H1 (cell line): ENCODE data around the gene RAPGEF1. TPM values are rescaled to one million over a fixed set of nuclear protein-coding genes. Genes with fewer than 3 reads are reported as not detected.

Experiments used
- CTCF ChIA-PET: fragments of 300-600 bp; sonication (Branson Sonifier 250); formaldehyde crosslinking; loops from one replicate; lab custom pipeline; 2021; ENCODE audit not compliant: partially characterized antibody; lab: Charles Lee
- POLR2A ChIA-PET: fragments of 300-600 bp; sonication (Branson Sonifier 250); formaldehyde crosslinking; loops from one replicate; lab custom pipeline; 2021; ENCODE audit warnings: inconsistent platforms; ENCODE audit not compliant: partially characterized antibody; lab: Charles Lee
- DNase-seq, 2 experiments: peaks; one replicate each; pipeline versions ENCODE4 v3.0.0 to v3.0.0-alpha.2; 2010 to 2022; ENCODE audit warnings: low spot score in 2 of 2, low read depth in 1 of 2, mixed read lengths in 1 of 2
- FAIRE-seq: peaks from 2 replicates; lab custom pipeline; 2011; peaks lifted over from hg19 to GRCh38; lab: Jason Lieb, UNC
- H2AFZ ChIP-seq: 2 replicates; pipeline ENCODE4 v1.8.1; 2012; ENCODE audit warnings: low read length, inconsistent platforms
- H2AK5ac ChIP-seq: 2 replicates; pipeline ENCODE4 v1.6.1; 2013; ENCODE audit warnings: low read depth, low read length
- H2BK120ac ChIP-seq: replicated peaks from 2 replicates; pipeline ENCODE3; 2013; ENCODE audit warnings: low read depth, low read length, inconsistent platforms
- H2BK12ac ChIP-seq: 2 replicates; pipeline ENCODE4 v1.6.1; 2013; ENCODE audit warnings: low read depth, low read length
- H2BK15ac ChIP-seq: 2 replicates; pipeline ENCODE4 v1.6.1; 2013; ENCODE audit warnings: low read length
- H2BK20ac ChIP-seq: 2 replicates; pipeline ENCODE4 v1.6.1; 2013; ENCODE audit warnings: low read length
- H2BK5ac ChIP-seq: 2 replicates; pipeline ENCODE4 v1.6.1; 2013; ENCODE audit warnings: low read depth, low read length
- H3K14ac ChIP-seq: 2 replicates; pipeline ENCODE4 v1.6.1; 2013; ENCODE audit warnings: inconsistent platforms; ENCODE audit not compliant: insufficient read length
- H3K18ac ChIP-seq: 2 replicates; pipeline ENCODE4 v1.6.1; 2013; ENCODE audit warnings: low read length; ENCODE audit errors: extremely low read depth
- H3K23ac ChIP-seq: 2 replicates; pipeline ENCODE4 v1.6.1; 2013; ENCODE audit warnings: inconsistent platforms; ENCODE audit not compliant: insufficient read length
- H3K23me2 ChIP-seq: 2 replicates; pipeline ENCODE4 v1.6.1; 2013; ENCODE audit warnings: low read depth, low read length
- H3K27ac ChIP-seq: 2 replicates; pipeline ENCODE4 v1.6.1; 2011; ENCODE audit warnings: low read depth, low read length, inconsistent platforms
- H3K27me3 ChIP-seq, 4 experiments: replicated peaks in 1 of 4; 1 replicate in 1 of 4; 2 replicates in 3 of 4; pipeline versions ENCODE4 v1.6.1 to v1.8.1; 2011 to 2013; ENCODE audit warnings: low read length in 3 of 4, mild to moderate bottlenecking in 3 of 4, inconsistent platforms in 2 of 4, mixed read lengths in 2 of 4, moderate library complexity in 1 of 4; ENCODE audit not compliant: control insufficient read depth in 3 of 4, insufficient read depth in 3 of 4; ENCODE audit errors: extremely low read depth in 1 of 4
- H3K36me3 ChIP-seq, 4 experiments: 2 replicates each; pipeline versions ENCODE4 v1.6.1 to v1.8.1; 2011 to 2013; ENCODE audit warnings: mild to moderate bottlenecking in 4 of 4, low read length in 3 of 4, moderate library complexity in 2 of 4, control low read depth in 1 of 4, inconsistent platforms in 1 of 4; ENCODE audit not compliant: insufficient read depth in 4 of 4, control insufficient read depth in 2 of 4
- H3K4ac ChIP-seq: replicated peaks from 2 replicates; pipeline ENCODE3; 2013; ENCODE audit warnings: low read length, low read depth, mixed read lengths, inconsistent platforms; ENCODE audit not compliant: insufficient read length
- H3K4me1 ChIP-seq, 4 experiments: replicated peaks in 1 of 4; 1 replicate in 1 of 4; 2 replicates in 3 of 4; pipeline versions ENCODE4 v1.6.1 to v1.8.1; 2011 to 2013; ENCODE audit warnings: low read length in 3 of 4, inconsistent platforms in 2 of 4, mixed read lengths in 1 of 4; ENCODE audit not compliant: insufficient read depth in 4 of 4, control insufficient read depth in 3 of 4
- H3K4me2 ChIP-seq, 2 experiments: 2 replicates each; pipeline versions ENCODE4 v1.6.1 to v1.8.1; 2011 to 2013; ENCODE audit warnings: low read depth in 2 of 2, low read length in 2 of 2, control low read depth in 1 of 2, inconsistent platforms in 1 of 2, mild to moderate bottlenecking in 1 of 2; ENCODE audit not compliant: insufficient read depth in 1 of 2
- H3K4me3 ChIP-seq, 4 experiments: fragments of 200-600, 300-600 bp in 1 of 4; sonication (generic), shearing (Covaris generic), sonication (Bioruptor Twin) in 1 of 4; 2 replicates each; pipeline versions ENCODE4 v1.5.1 to v1.8.1; 2011 to 2016; ENCODE audit warnings: low read length in 4 of 4, low read depth in 3 of 4, control low read depth in 2 of 4, inconsistent platforms in 2 of 4, mild to moderate bottlenecking in 2 of 4, mixed read lengths in 1 of 4, moderate library complexity in 1 of 4; ENCODE audit not compliant: insufficient read depth in 2 of 4; ENCODE audit errors: extremely low read depth in 1 of 4
- H3K56ac ChIP-seq: replicated peaks from 2 replicates; pipeline ENCODE3; 2013; ENCODE audit warnings: low read depth, mild to moderate bottlenecking, mixed read lengths, low read length, inconsistent platforms; ENCODE audit not compliant: insufficient read length
- H3K79me1 ChIP-seq: 2 replicates; pipeline ENCODE4 v1.6.1; 2013; ENCODE audit warnings: low read depth, low read length, control low read depth
- H3K79me2 ChIP-seq, 2 experiments: 2 replicates each; pipeline versions ENCODE4 v1.6.1 to v1.8.1; 2012 to 2013; ENCODE audit warnings: low read length in 2 of 2, mild to moderate bottlenecking in 2 of 2, inconsistent platforms in 1 of 2; ENCODE audit not compliant: insufficient read depth in 2 of 2, control insufficient read depth in 1 of 2
- H3K9ac ChIP-seq, 4 experiments: replicated peaks in 1 of 4; 1 replicate in 1 of 4; 2 replicates in 3 of 4; pipeline versions ENCODE4 v1.6.1 to v1.8.1; 2011 to 2013; ENCODE audit warnings: low read depth in 3 of 4, low read length in 3 of 4, control low read depth in 2 of 4, mild to moderate bottlenecking in 2 of 4, moderate library complexity in 2 of 4, inconsistent platforms in 1 of 4; ENCODE audit errors: extremely low read depth in 1 of 4
- H3K9me3 ChIP-seq, 2 experiments: 2 replicates each; pipeline versions ENCODE4 v1.6.1 to v1.8.1; 2012 to 2013; ENCODE audit warnings: mild to moderate bottlenecking in 2 of 2, moderate library complexity in 2 of 2, control low read depth in 1 of 2, inconsistent platforms in 1 of 2, low read depth in 1 of 2, low read length in 1 of 2, mixed read lengths in 1 of 2; ENCODE audit not compliant: insufficient read depth in 2 of 2
- H4K20me1 ChIP-seq, 2 experiments: replicated peaks in 1 of 2; 2 replicates each; pipeline versions ENCODE3 to v1.8.1; 2011 to 2013; ENCODE audit warnings: inconsistent platforms in 2 of 2, low read length in 2 of 2, mild to moderate bottlenecking in 1 of 2; ENCODE audit not compliant: insufficient read depth in 2 of 2, control insufficient read depth in 1 of 2
- H4K5ac ChIP-seq: 2 replicates; pipeline ENCODE4 v1.6.1; 2013; ENCODE audit warnings: low read length, low read depth, mixed read lengths, inconsistent platforms; ENCODE audit not compliant: insufficient read length
- H4K8ac ChIP-seq: 2 replicates; pipeline ENCODE4 v1.8.0; 2013; ENCODE audit warnings: mild to moderate bottlenecking, moderate library complexity, low read length, inconsistent platforms; ENCODE audit not compliant: insufficient read depth; ENCODE audit errors: extremely low read depth
- H4K91ac ChIP-seq: replicated peaks from 2 replicates; pipeline ENCODE3; 2013; ENCODE audit warnings: low read length, mixed read lengths, inconsistent platforms; ENCODE audit not compliant: insufficient read length
- CHD1 ChIP-seq: IDR thresholded peaks from 2 replicates; pipeline ENCODE4 v1.6.1; 2012; ENCODE audit warnings: low read depth, low read length, improper control_type of control experiment
- CREB1 ChIP-seq: IDR thresholded peaks from 2 replicates; pipeline ENCODE4 v1.6.1; 2012; ENCODE audit warnings: inconsistent platforms
- RAD21 ChIP-seq, 2 experiments: IDR thresholded peaks in 1 of 2; conservative IDR thresholded peaks in 1 of 2; 2 replicates each; pipeline ENCODE4 v1.6.1; 2011; ENCODE audit warnings: low read depth in 2 of 2, low read length in 2 of 2, improper control_type of control experiment in 1 of 2, inconsistent platforms in 1 of 2, mild to moderate bottlenecking in 1 of 2, moderate library complexity in 1 of 2
- SP2 ChIP-seq: IDR thresholded peaks from 2 replicates; pipeline ENCODE4 v1.6.1; 2012; ENCODE audit warnings: mild to moderate bottlenecking, low read length, inconsistent platforms
- WGBS, 2 experiments: shearing (Covaris generic) in 1 of 2; methylation state at CpG; one replicate each; pipeline versions ENCODE4 v1.1.6 to v1.1.7; 2013 to 2015; ENCODE audit warnings: low lambda C conversion rate in 2 of 2, mixed read lengths in 2 of 2, inconsistent platforms in 1 of 2, low coverage in 1 of 2, missing lambda C conversion rate in 1 of 2; ENCODE audit not compliant: insufficient replicate concordance in 2 of 2, insufficient coverage in 1 of 2, insufficient read length in 1 of 2; ENCODE audit errors: extremely low coverage in 1 of 2, missing lambda C conversion rate in 1 of 2; 5-methylcytosine and 5-hydroxymethylcytosine counted together
- polyA plus RNA-seq, 7 experiments: library from polyadenylated mRNA; depleted of rRNA in 3 of 7; stranded (reverse) in 5 of 7; unstranded in 2 of 7; fragments of >200 nt in 5 of 7; fragments of 200-250 nt in 2 of 7; gene quantifications; 1 replicate in 5 of 7; 2 replicates in 1 of 7; 4 replicates in 1 of 7; pipeline versions ENCODE4 v1.2.1 to v1.2.3, GENCODE V29; 2011 to 2013; ENCODE audit warnings: missing spikeins in 2 of 7, mixed read lengths in 2 of 7
- total RNA-seq: library from RNA; stranded (reverse); fragmentation: NEBNext Ultra II Directional; extraction: Animal tissue kit (Norgen Biotek cat#: 25700); gene quantifications from 2 replicates; pipeline ENCODE4 v1.2.1, GENCODE V29; 2021
- TF ChIP-seq, protein P1 (sequence below), 3 experiments: IDR thresholded peaks; 1 replicate in 2 of 3; 2 replicates in 1 of 3; pipeline versions ENCODE4 v1.5.1 to v1.6.1; 2011; ENCODE audit warnings: low read length in 3 of 3, mild to moderate bottlenecking in 3 of 3, inconsistent platforms in 2 of 3, low read depth in 1 of 3, moderate library complexity in 1 of 3; ENCODE audit not compliant: insufficient read depth in 1 of 3; ENCODE audit errors: control extremely low read depth in 1 of 3

RAPGEF1 gene
- total and polyA plus RNA-seq, 2 of the 8 experiments (the other 6 are each of a cell fraction or from before 2014, with no cell fraction given): 29.7 to 78.9 TPM

DNA sequence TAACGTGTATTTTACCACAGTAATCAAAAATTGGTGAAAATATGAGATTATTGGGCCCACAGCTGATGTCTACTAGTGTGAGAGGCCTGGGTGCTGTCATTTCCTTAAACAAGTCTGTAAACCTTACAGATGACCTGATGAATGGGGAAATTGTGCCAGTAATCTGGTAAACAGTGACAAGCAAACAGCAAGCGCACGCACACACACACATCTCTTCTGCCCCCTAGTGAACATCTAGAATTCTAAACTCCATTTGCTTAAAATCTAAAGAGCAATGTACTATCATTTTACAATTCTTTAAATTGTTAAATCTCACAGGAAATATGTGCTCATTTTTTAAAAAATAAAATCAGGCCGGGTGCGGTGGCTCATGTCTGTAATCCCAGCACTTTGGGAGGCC lies 7.5 kb upstream of the RAPGEF1 start:
- no peak for DNase-seq
- Histone ChIP-seq H2AK5ac (no peak overlapping the region), H2AFZ (no peak overlapping the region), H3K79me2 (no peaks in the 10 kb centered on the region), H3K36me3 (no peaks in the 10 kb centered on the region), H2BK120ac (no peak overlapping the region), H3K23ac (no peak overlapping the region), H4K8ac (no peak overlapping the region), H2BK15ac (no peak overlapping the region), H3K4ac (no peak overlapping the region), H2BK12ac (no peak overlapping the region), H4K20me1 (no peaks in the 10 kb centered on the region), H4K91ac (no peak overlapping the region), H3K4me3 (no peak overlapping the region), H3K14ac (no peak overlapping the region), H3K27me3 (no peaks in the 10 kb centered on the region), H4K5ac (no peak overlapping the region), H3K18ac (no peak overlapping the region), H3K27ac (no peak overlapping the region), H2BK20ac (no peak overlapping the region), H3K9ac (no peak overlapping the region), H3K4me1 (no peaks in the 10 kb centered on the region), H3K79me1 (no peaks in the 10 kb centered on the region), H3K56ac (no peak overlapping the region), H3K23me2 (no peaks in the 10 kb centered on the region), H3K4me2 (no peak overlapping the region), H2BK5ac (no peak overlapping the region), H3K9me3 (no peaks in the 10 kb centered on the region)
- ChIA-PET CTCF (interaction anchor here (0.6 to 9.2 kb wide), 5 partner anchors 15 to 986 kb away, joined by 3 to 82 read pairs (median 4); no protein-coding TSS in a partner anchor), POLR2A (interaction anchor here (0.7 kb wide), 2 partner anchors 75 to 160 kb away, joined by 3 to 5 read pairs; no protein-coding TSS in a partner anchor)
- no peak for TF ChIP-seq SP2
- TF ChIP-seq RAD21 (IDR thresholded peaks at IDR 0.05 in 1 of 2, conservative IDR thresholded peaks at IDR 0.05 in 1 of 2; ENCODE audit: low read depth in 2 of 2, low read length in 2 of 2): peak; percentile 71 to 76
- TF ChIP-seq, protein P1, sequence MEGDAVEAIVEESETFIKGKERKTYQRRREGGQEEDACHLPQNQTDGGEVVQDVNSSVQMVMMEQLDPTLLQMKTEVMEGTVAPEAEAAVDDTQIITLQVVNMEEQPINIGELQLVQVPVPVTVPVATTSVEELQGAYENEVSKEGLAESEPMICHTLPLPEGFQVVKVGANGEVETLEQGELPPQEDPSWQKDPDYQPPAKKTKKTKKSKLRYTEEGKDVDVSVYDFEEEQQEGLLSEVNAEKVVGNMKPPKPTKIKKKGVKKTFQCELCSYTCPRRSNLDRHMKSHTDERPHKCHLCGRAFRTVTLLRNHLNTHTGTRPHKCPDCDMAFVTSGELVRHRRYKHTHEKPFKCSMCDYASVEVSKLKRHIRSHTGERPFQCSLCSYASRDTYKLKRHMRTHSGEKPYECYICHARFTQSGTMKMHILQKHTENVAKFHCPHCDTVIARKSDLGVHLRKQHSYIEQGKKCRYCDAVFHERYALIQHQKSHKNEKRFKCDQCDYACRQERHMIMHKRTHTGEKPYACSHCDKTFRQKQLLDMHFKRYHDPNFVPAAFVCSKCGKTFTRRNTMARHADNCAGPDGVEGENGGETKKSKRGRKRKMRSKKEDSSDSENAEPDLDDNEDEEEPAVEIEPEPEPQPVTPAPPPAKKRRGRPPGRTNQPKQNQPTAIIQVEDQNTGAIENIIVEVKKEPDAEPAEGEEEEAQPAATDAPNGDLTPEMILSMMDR (IDR thresholded peaks at IDR 0.05; ENCODE audit: control extremely low read depth in 1 of 3, insufficient read depth in 1 of 3, low read depth in 1 of 3, low read length in 3 of 3): peak in 2 of 3 experiments; percentile 62; a peak in 3 of 4 replicates
- TF ChIP-seq CHD1: no peak
- TF ChIP-seq CREB1: no peak
- no peak for FAIRE-seq
- WGBS, 2 experiments: 66% methylated on average over 5 of the region's 5 CpGs; no CpG with 5 or more reads in 1 of the 2 experiments
